ENCODE measurements around the gene STK11. TPM values are rescaled to one million over a fixed set of nuclear protein-coding genes. Genes with fewer than 3 reads are reported as not detected.
"Not testable (repeated sequence)": the region's sequence is repeated elsewhere in the genome, so short reads cannot be mapped to it uniquely, and the experiment has no call there.

STK11 gene
- total RNA-seq, 2 donors from 2014 or later, result 49.0 to 68.6 TPM

DNA sequence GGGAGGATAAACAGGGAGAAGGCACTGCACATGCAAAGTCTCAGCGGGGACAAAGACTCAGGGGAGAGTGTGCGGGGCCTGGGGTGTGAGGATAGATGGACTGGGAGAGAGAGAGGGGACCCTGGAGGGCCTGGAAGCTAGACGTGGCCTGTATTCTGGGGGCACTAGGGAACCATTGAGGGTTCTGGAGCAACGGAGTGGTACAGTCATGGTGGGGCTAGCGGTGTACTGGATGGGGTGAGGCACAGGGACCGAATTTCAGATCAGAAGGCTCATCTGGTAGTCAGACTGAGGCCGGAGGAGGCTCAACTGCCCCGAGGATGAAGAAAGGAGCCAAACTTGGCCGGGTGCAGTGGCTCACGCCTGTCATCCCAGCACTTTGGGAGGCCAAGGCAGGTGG is 23.5 kb upstream of the STK11 start:
- intact Hi-C loops (cut with DNase I), result no loop called here
- no peaks in the 10 kb centered on the region for H3K36me3 ChIP-seq (replicated peaks in 1 of 2; ENCODE audit: insufficient read depth in 1 of 2, low read depth in 2 of 2)
- H3K4me1 ChIP-seq, result peaks cover 44% of the 10 kb centered on the region
- TF ChIP-seq POLR2A (IDR thresholded peaks at IDR 0.05) (no peak), CTCF (IDR thresholded peaks at IDR 0.05) (no peak)
- no peaks in the 10 kb centered on the region for H3K9me3 ChIP-seq
- no peak overlapping the region for H3K4me3 ChIP-seq
- H3K27ac ChIP-seq, result peak overlapping the region; percentile 65 to 87 (median 82)
- 92 to 97% methylated on average over 6 to 10 of the region's 10 CpGs for WGBS, 2 donors
- no peak for ATAC-seq
- no peak for DNase-seq
- H3K27me3 ChIP-seq, result no peaks in the 10 kb centered on the region

- DNase-seq, result no peak
- H3K4me3 ChIP-seq, result no peak overlapping the region
- intact Hi-C loops (cut with DNase I), result no loop called here
- no peaks in the 10 kb centered on the region for H3K36me3 ChIP-seq (replicated peaks in 1 of 2; ENCODE audit: insufficient read depth in 1 of 2, low read depth in 2 of 2)
- H3K27me3 ChIP-seq, result no peaks in the 10 kb centered on the region
- 69 to 88% methylated on average over 9 to 11 of the region's 11 CpGs for WGBS, 2 donors
- peaks cover 44% of the 10 kb centered on the region for H3K4me1 ChIP-seq
- H3K9me3 ChIP-seq, result no peaks in the 10 kb centered on the region
- H3K27ac ChIP-seq, result peak overlapping the region in 2 of 4 donors; percentile 81 to 87
- no peak for TF ChIP-seq CTCF (IDR thresholded peaks at IDR 0.05)
- no peak for TF ChIP-seq POLR2A (IDR thresholded peaks at IDR 0.05)
- no peak for ATAC-seq
These were observed 22.9 kb upstream of the STK11 start for GRCh38 chr19:1182727-1183126.

DNA sequence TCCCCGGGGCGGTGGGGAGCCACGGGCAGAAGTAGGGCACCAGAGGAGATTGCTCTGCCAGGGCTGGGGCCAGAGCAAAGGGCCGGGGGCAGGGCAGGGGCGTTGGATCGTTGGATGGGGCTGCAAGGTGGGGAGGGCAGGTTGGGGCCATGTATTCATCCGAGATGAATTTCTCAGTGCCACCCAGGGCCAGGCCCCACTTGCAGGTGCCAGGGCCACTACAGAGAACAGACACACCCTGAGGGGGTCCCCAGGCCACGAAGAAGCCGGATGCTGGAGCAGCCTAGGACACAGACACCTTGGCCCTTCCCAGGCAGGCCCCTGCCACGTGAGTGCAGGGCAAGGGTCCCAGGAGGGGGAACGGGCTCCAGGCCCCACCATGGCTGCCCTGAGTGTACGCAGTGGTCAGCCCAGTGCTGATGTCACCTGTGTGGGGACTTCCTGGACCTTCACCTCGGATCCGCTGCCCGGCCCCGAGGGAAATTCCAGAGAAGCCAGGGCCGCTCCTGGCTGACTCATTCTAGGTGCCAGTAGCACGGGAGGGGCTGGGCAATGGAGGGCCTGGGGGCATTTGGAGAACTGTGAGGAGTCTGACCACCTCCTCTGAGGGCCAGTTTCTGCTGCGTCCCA is 21.9 kb upstream of the STK11 start:
- ATAC-seq (peak; percentile 55), DNase-seq (peak; percentile 54 to 74 (median 62))
- H3K27ac ChIP-seq, result peak overlapping the region in 3 of 4 donors; percentile 55 to 87 (median 81)
- TF ChIP-seq POLR2A (IDR thresholded peaks at IDR 0.05) (peak in 2 of 3 donors; percentile 43 to 46), CTCF (IDR thresholded peaks at IDR 0.05) (no peak)
- H3K4me1 ChIP-seq, result peaks cover 44% of the 10 kb centered on the region
- intact Hi-C loops (cut with DNase I), result no loop called here
- no peaks in the 10 kb centered on the region for H3K36me3 ChIP-seq (replicated peaks in 1 of 2; ENCODE audit: insufficient read depth in 1 of 2, low read depth in 2 of 2)
- H3K4me3 ChIP-seq, result no peak overlapping the region
- H3K27me3 ChIP-seq, result no peaks in the 10 kb centered on the region
- WGBS, 2 donors, result 70 to 81% methylated on average over 9 to 18 of the region's 19 CpGs
- no peaks in the 10 kb centered on the region for H3K9me3 ChIP-seq

DNA sequence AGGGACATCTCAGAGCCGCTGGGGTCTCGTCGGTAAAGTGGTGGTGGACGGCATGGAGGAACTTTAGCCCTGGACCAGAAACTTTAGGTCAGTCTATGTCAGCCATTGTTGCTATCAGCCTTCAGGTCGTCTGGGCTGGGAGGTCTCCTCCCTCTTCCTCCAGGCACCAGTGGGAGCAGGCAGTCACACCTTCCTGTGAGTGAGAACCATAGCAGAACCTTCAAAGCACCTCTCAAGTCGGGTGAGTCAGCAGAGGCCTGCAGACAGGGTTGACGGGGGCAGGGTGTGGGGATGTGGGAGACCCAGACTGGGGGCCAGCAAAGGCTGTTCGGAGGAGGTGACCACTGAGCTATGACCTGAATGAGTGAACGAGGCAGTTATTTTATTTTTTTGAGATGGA is 16.2 kb upstream of the STK11 start:
- Histone ChIP-seq H3K9me3 (no peaks in the 10 kb centered on the region), H3K4me1 (no peaks in the 10 kb centered on the region), H3K27me3 (no peaks in the 10 kb centered on the region), H3K4me3 (no peak overlapping the region), H3K27ac (no peak overlapping the region), H3K36me3 (replicated peaks in 1 of 2; ENCODE audit: insufficient read depth in 1 of 2, low read depth in 2 of 2) (no peaks in the 10 kb centered on the region)
- no peak for DNase-seq
- ATAC-seq, result no peak
- TF ChIP-seq CTCF (IDR thresholded peaks at IDR 0.05) (no peak), POLR2A (IDR thresholded peaks at IDR 0.05) (no peak)
- intact Hi-C loops (cut with DNase I), result no loop called here
- WGBS, 2 donors, result 77 to 78% methylated on average over 4 to 9 of the region's 9 CpGs

DNA sequence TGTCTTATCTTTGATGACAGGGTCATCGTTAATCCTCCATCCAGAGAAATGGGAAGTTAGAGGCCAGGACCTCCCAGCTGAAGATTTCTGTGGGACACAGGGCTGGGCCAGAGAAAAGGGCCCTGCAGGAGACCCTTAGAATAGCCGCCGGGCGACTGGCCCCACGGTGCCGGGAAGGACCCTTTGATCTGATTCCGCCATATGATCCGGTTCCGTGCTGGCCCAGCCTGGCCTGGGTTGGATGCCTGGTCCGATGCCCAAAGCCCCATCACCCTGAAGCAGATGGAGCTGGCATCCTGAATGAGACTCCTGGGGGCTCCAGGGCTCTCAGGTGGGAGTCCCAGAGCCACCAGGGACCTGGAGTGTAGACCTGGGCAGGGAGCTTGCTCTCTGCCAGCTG is 6.0 kb upstream of the STK11 start:
- WGBS, 2 donors, result 89 to 91% methylated on average over 3 to 10 of the region's 10 CpGs

GRCh38 chr19:1200614-1201013 is 5.0 kb upstream of the STK11 start:
- DNase-seq; H3K4me1 ChIP-seq; H3K9me3 ChIP-seq; ATAC-seq; intact Hi-C loops (cut with DNase I); H3K27ac ChIP-seq; H3K36me3 ChIP-seq (replicated peaks in 1 of 2; ENCODE audit: insufficient read depth in 1 of 2, low read depth in 2 of 2); H3K4me3 ChIP-seq; H3K27me3 ChIP-seq: not testable (repeated sequence)
- 78 to 90% methylated on average over 4 of the region's 4 CpGs for WGBS, 2 donors

More for the DNA sequence above, 6.0 kb upstream of the STK11 start:
- intact Hi-C loops (cut with DNase I), result no loop called here
- ATAC-seq (no peak), DNase-seq (no peak)
- Histone ChIP-seq H3K36me3 (replicated peaks in 1 of 2; ENCODE audit: insufficient read depth in 1 of 2, low read depth in 2 of 2) (no peaks in the 10 kb centered on the region), H3K27ac (no peak overlapping the region), H3K9me3 (no peaks in the 10 kb centered on the region), H3K27me3 (no peaks in the 10 kb centered on the region), H3K4me3 (no peak overlapping the region), H3K4me1 (no peaks in the 10 kb centered on the region)
- TF ChIP-seq CTCF (IDR thresholded peaks at IDR 0.05) (no peak), POLR2A (IDR thresholded peaks at IDR 0.05) (no peak)

Measured in body of pancreas (tissue), 4 donors.